GM15510 (cell line): ENCODE data around the gene FBXW4.

Experiments used
- POLR2A ChIP-seq: IDR thresholded peaks from 3 replicates; pipeline ENCODE4 v1.6.1; 2011; ENCODE audit warnings: borderline replicate concordance; ENCODE audit not compliant: insufficient read length; ENCODE audit errors: extremely low read depth

Gene FBXW4

GRCh38 chr10:101624526-101625102 is 70.4 kb downstream of the FBXW4 start:
- no peak for TF ChIP-seq POLR2A

GRCh38 chr10:101623528-101623927 is 71.4 kb downstream of the FBXW4 start:
- TF ChIP-seq POLR2A: no peak

- no peak for TF ChIP-seq POLR2A
Observed at GRCh38 chr10:101619983-101620382, 75.0 kb downstream of the FBXW4 start.

GRCh38 chr10:101618871-101619270 is 76.1 kb downstream of the FBXW4 start:
- no peak for TF ChIP-seq POLR2A

GRCh38 chr10:101617824-101618568 is 77.0 kb downstream of the FBXW4 start:
- no peak for TF ChIP-seq POLR2A

DNA sequence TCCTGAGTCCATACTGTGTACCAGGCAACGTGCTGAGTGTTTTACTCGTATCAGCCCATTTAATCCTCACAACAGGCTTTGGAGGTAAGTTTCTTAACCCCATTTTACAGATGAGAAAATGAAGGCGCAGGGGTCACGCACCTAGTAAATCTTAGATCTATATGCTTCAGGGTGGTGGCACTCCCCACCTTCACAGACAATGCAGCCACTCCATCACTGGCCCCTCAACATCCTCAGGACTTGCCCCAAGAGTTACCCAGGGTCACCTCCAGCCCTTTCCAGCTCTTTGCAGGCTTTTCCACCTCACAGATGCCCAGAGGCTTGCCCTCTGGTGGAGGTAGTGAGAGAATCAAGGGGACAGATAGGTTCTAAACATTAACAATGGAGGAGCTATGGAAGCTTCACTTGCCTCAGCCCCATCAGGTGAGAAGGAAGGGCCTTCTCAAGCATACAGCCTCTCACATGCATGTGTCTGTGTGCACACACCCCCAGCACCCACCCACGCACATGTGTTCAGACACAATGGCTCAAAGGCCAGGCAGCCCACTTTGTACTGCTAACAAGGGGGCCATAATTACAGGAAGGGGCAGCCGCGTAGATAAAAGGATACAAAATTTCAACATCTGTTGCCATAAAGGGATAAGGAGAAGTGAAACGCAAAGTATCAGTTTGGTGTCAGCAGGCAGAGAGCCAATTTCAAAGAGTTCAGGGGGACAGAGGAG is 77.7 kb downstream of the FBXW4 start:
- no peak for TF ChIP-seq POLR2A

GRCh38 chr10:101616415-101617101 is 78.4 kb downstream of the FBXW4 start:
- TF ChIP-seq POLR2A: no peak

GRCh38 chr10:101615525-101616116 is 79.3 kb downstream of the FBXW4 start:
- TF ChIP-seq POLR2A: no peak

DNA sequence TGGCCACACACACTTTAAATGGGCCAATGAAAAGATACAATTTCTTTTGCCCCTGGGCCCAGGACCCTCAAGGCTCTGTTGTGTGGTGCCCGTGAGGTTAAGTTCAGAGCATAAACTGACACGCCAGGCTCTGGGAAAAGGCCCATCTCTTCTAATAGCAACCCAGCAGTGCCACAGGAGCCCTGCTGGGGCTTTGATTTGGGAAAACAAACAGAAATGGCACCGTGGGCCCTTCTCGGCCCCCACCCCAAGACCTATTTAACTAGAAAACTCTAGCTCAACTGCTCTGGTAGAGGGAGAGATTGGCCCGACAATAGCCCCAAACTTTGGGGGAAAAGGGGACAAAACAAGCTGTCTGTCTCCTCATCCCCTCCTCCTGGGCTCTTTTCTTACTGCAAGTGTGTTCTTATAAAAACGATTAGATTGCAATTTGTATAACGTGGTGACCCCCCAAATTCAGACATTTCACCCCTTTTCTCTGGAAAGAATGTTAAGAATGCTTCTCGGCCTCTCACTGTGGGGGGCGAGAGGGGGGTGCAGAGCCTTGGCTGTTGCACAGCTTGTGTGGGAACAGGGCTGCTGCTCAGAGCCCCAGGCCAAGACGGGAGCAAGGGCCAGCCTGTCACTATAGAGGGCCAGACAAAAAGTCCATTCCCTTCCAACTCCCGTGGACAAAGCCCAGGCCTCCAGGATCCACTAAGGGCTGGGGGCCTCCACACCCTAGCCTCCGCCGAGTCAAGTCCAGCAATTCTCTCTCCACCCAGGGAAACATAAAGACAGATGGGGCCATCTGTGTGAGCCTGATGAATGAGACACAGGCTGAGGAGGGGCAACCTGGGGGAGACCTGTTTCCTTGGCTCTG is 80.1 kb downstream of the FBXW4 start:
- no peak for TF ChIP-seq POLR2A

DNA sequence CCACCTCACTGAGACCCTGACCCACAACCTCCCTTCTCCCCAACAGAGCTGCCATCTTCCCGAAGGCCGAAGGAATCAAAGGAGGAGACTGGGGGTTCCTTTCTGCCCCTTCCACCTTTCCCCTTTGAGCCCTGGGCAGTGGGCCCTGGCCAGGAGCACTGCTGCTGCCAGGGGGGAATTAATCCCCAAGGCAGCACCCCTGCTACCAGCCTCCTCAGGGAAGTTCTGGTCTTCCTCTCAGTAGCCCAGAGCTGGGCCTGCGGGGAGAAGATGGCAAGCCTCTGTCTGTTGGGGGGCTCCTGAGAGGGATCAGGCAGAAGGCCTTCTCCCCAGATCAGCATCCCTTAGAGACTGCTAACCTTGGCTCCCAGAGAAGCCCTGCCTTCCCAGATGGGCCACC is 81.3 kb downstream of the FBXW4 start:
- TF ChIP-seq POLR2A: no peak

DNA sequence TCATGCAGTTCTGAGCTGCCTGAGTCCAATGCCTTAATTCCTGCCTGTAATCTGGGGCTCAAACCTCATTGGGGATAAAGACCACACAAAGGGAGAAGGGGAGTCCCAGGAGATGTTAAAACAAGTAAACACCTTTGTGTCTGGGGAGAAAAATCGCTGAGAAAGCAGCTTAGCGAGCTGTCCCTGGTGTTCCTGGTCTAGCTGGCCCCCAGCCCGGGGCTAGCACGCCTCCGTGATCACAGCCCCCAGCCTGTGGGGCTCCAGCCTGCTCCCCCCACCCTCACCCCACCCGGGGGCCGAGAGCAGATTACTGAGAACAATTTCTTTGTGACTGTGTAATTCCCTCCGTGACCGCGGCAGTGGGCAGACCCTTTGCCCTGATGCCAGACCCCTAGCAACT is 82.1 kb downstream of the FBXW4 start:
- no peak for TF ChIP-seq POLR2A

DNA sequence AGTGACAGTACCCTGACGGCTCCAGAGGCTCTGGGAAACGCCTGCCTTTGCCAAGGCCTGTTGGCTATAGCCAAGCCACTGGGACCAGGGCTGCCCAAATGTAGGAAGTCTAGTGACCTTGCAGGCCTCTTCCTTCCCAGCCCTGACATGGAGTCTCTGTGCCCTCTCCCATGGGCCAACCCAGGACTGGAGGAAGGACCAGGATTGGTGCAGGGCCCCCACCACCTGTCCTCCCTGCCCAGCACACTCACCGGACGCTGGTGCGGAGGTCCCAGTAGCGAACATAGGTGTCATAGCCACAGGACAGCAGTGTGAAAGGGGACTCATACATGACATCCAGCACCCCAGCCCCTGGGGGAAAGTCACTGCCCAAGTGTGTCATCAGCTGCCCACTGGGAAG is 82.9 kb downstream of the FBXW4 start:
- TF ChIP-seq POLR2A: no peak

- no peak for TF ChIP-seq POLR2A
Observed at GRCh38 chr10:101611096-101611905, 83.7 kb downstream of the FBXW4 start.
